ENCODE data around the gene FKRP.

Gene FKRP

DNA sequence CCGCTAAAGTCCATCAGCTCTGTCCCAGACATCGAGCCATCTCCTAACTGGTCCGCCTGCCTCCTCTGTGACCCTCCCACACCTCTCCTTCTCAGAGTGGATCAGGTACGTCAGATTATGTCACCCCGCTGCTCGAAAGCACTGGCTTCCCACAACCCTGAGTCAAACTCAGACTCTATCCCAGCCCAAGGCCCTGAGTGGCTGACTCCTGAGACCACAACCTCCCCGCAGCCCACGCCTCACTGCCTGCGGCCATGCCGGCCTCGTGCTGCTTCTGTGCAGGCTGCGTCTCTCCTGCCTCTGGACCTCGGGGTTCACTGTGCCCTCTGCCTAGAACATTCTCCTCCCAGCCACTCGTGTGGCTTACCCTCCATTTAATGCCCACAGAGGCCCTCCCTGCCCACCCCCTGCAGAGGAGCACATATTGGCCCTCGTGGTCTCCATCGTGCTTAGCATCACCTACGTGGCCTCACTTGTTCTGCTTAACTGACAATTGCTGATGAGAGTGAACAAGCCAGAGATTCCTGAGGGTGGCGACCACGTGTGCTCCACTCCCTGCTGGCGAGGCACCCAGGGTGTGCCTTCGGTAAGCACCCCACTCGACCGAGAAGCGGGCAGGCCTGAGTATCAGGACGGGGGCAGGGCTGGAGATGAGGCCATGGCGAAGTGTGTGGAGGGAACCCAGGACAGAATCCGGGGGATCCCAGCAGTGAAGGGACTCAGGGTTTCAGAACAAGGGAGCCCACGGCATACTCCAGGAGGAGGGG lies 13.5 kb upstream of the FKRP start:
- no peak for DNase-seq

GRCh38 chr19:46732966-46733689 lies 12.7 kb upstream of the FKRP start:
- no peak for DNase-seq

DNA sequence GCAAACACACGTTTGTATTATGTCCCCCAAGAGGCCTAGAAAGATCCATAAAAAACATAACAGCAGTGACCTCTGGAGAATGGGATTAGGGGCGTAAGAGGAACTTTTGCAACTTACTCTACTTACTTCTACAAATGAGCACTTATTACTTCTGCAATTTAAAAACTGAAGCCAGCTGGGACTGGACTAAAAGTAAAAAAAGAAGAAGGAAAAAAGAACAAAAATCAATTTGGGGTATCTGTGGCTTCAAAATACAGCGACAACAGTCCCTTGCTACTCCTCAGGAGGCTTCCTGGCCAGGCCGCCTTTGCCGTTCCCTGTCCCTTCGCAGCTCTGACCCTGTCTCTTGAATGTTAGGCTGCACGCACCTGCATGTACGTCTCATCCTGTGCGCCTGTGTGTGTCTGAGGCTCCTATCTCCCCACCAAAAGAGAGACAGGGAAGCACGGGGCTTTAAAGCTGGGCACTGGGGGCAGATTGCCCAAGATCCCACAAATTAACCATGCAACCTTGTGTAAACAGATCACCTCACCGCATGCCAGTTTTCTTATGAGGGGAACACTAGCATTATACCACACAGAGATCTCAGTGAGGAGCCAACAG lies 12.1 kb upstream of the FKRP start:
- no peak for DNase-seq

- DNase-seq = peak; percentile 20
These were observed 9.1 kb upstream of the FKRP start for GRCh38 chr19:46736531-46737297.

- DNase-seq = no peak
These were observed 8.6 kb upstream of the FKRP start for GRCh38 chr19:46737298-46737654.

GRCh38 chr19:46737761-46738171 lies 8.1 kb upstream of the FKRP start:
- DNase-seq = no peak

- no peak for DNase-seq
These were observed 6.5 kb upstream of the FKRP start for GRCh38 chr19:46739290-46739771.

GRCh38 chr19:46741447-46741846 lies 4.4 kb upstream of the FKRP start:
- no peak for DNase-seq

DNA sequence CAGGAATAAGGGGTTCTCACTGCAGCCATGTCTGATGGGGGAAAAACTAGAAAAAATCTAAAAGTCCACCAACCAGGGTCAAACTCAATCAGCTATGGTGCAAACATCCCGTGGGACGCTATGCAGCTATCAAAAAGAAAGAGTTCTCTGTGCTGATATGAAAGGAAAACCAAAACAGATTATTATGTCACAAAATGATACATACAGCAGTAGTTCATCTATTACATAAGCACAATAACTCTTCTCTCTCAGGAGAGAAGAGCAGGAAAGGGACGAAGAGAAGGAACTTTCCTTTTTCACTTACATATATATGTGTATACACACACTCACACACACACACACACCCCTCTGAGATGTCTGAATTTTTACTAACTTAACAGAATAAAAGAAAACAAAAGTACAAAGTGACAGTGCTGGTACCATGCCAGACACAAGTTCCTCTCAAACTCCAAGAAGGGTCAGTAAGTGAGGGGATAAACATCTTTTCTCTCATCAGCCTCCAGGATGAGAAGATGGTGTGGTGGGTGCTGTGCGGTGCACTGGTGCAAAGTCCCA lies 2.9 kb upstream of the FKRP start:
- no peak for DNase-seq

GRCh38 chr19:46744005-46744691 lies 1.7 kb upstream of the FKRP start:
- DNase-seq = no peak

DNA sequence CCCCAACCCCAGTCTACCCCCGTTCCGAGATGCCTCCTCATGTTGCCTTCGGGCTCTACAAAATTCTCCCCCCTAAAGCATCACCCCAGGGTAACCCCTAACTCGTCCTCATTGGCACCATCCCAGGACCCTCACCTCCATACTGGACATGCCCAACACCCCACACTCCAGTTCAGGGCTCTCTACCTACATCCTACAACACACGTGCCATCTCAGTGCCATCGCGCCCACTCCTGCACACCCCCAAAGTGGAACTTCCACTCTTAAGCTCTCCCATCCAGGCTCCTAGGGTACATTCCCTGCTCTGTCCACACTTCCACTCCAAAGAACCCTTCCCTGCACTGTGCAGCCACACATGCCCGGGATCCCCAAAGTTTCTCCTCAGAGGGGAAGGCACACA lies 827 bp upstream of the FKRP start:
- DNase-seq = no peak

- DNase-seq = peak; percentile 83
These were observed 612 bp downstream of the FKRP start, which contains the start of gene STRN4 for GRCh38 chr19:46746281-46747057. Gene STRN4 (minus strand): TSS chr19:46746450. CDS start chr19:46746430, 20 bp downstream.

DNA sequence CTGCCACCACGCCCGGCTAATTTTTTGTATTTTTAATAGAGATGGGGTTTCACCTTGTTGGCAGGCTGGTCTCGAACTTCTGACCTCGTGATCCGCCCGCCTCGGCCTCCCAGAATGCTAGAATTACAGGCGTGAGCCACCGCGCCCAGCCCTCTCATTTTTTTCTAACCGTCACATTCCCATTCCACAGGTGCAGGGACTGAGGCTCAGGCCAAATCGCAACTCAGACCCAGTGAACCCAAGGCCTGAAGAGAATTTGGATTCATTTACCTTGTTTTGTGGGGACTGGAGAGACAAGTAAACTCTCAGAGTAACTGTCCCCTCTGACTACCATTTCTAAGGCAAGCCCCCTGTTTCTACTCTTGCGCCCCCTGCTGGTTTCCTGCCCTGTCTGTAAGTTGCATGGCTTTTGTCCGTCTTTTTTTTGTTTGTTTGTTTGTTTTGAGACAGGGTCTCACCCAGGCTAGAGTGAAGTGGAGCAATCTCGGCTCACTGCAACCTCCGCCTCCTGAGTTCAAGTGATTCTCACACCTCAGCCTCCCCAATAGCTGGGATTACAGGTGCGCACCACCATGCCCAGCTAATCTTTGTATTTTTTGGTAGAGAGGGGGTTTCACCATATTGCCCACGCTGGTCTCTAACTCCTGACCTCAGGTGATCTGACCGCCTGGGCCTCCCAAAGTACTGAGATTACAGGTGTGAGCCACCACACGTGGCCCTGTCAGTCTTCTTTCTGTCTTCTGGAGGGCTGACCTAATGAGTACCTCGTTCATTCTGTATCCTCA lies 2.7 kb downstream of the FKRP start:
- DNase-seq = peak; percentile 79

- peak; percentile 70 for DNase-seq
These were observed 7.7 kb downstream of the FKRP start for GRCh38 chr19:46753420-46754155.

GRCh38 chr19:46755077-46755852 lies 9.4 kb downstream of the FKRP start:
- DNase-seq = no peak

DNA sequence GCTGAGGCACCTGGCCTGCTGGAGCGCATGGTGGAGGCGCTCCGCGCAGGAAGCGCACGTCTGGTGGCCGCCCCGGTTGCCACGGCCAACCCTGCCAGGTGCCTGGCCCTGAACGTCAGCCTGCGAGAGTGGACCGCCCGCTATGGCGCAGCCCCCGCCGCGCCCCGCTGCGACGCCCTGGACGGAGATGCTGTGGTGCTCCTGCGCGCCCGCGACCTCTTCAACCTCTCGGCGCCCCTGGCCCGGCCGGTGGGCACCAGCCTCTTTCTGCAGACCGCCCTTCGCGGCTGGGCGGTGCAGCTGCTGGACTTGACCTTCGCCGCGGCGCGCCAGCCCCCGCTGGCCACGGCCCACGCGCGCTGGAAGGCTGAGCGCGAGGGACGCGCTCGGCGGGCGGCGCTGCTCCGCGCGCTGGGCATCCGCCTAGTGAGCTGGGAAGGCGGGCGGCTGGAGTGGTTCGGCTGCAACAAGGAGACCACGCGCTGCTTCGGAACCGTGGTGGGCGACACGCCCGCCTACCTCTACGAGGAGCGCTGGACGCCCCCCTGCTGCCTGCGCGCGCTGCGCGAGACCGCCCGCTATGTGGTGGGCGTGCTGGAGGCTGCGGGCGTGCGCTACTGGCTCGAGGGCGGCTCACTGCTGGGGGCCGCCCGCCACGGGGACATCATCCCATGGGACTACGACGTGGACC lies 10.1 kb downstream of the FKRP start:
- no peak for DNase-seq

- no peak for DNase-seq
These were observed 10.7 kb downstream of the FKRP start for GRCh38 chr19:46756544-46756888.

GRCh38 chr19:46759206-46759605 lies 13.3 kb downstream of the FKRP start:
- DNase-seq = no peak

Measured in eye (tissue), 1 donor.